ENCODE measurements around the gene TBK1.

Gene TBK1

DNA sequence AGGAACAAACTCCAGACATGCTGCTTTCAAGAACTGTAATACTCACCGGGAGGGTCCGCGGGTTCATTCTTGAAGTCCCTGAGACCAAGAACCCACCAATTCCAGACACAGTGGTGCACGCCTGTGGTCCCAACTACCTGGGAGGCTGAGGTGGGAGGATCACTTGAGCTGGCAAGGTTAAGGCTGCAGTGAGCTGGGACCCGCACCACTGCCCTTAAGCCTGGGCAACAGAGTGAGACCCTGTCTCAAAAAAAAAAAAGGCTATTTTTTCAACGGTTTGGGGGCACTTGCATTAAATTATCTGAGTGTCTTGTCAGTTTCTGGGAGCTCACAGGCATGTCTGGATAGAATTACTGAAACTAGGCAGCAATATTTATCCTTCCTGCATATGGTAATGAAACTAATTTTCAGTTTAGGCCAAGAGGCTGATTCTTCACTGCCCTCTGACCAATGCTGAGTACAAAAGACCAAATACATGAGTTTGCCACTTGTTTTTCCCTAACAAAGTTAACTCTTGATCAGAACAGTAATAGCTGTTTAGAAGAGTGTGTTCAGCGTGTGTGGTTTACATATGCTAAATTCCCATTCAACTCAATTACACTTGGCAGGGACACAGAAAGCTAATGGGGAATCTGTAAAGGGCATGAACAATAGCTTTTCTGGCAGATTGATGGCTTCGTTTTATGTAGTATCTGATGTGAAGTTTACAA lies 92.6 kb downstream of the TBK1 start:
- Histone ChIP-seq H3K27ac (no peak overlapping the region), H3K4me3 (no peak overlapping the region)
- TF ChIP-seq CTCF (IDR thresholded peaks at IDR 0.05), result no peak
- DNase-seq (ENCODE audit: low spot score), result no peak

DNA sequence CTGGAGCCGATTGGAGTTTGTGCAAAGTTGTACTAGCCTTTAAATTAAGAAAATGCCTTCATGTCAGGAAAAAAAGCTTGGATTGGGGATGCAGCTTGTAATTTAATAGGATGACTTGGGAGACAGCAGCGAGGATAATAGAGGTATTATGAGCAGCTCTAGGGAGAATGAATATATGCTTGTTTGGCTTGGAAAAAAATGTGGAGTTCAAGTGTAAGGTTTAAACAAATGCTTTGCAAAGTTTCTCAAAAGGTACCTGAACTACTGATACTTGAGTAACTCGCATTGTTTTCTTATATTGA lies 93.1 kb downstream of the TBK1 start:
- no peak for DNase-seq (ENCODE audit: low spot score)
- H3K27ac ChIP-seq, result no peak overlapping the region
- H3K4me3 ChIP-seq, result no peak overlapping the region
- no peak for TF ChIP-seq CTCF (IDR thresholded peaks at IDR 0.05)

GRCh38 chr12:64549108-64549507 lies 97.2 kb downstream of the TBK1 start:
- no peak for TF ChIP-seq CTCF (IDR thresholded peaks at IDR 0.05)
- H3K27ac ChIP-seq, result no peak overlapping the region
- H3K4me3 ChIP-seq, result no peak overlapping the region
- DNase-seq (ENCODE audit: low spot score), result no peak

GRCh38 chr12:64550755-64551154 lies 98.8 kb downstream of the TBK1 start:
- Histone ChIP-seq H3K4me3 (no peak overlapping the region), H3K27ac (no peak overlapping the region)
- TF ChIP-seq CTCF (IDR thresholded peaks at IDR 0.05), result no peak
- no peak for DNase-seq (ENCODE audit: low spot score)

GRCh38 chr12:64551676-64552075 lies 99.8 kb downstream of the TBK1 start:
- Histone ChIP-seq H3K27ac (no peak overlapping the region), H3K4me3 (no peak overlapping the region)
- DNase-seq (ENCODE audit: low spot score), result no peak
- no peak for TF ChIP-seq CTCF (IDR thresholded peaks at IDR 0.05)
